KG1 (cell line): ENCODE data around the gene AUTS2.

Source experiments
- DNase-seq: peaks from one replicate; lab custom pipeline; 2025; lab: John Stamatoyannopoulos, UW

Gene AUTS2

GRCh38 chr7:69992938-69993337 is 394.7 kb downstream of the AUTS2 start:
- DNase-seq: no peak

GRCh38 chr7:69994218-69994617 is 395.9 kb downstream of the AUTS2 start:
- no peak for DNase-seq

- no peak for DNase-seq
Observed at GRCh38 chr7:69994886-69995542, 396.7 kb downstream of the AUTS2 start.

- no peak for DNase-seq
Observed at GRCh38 chr7:69996121-69996520, 397.8 kb downstream of the AUTS2 start.

- DNase-seq: no peak
Observed at GRCh38 chr7:70000737-70001348, 402.6 kb downstream of the AUTS2 start.

GRCh38 chr7:70005480-70005879 is 407.2 kb downstream of the AUTS2 start:
- no peak for DNase-seq

- no peak for DNase-seq
Observed at GRCh38 chr7:70005891-70006260, 407.6 kb downstream of the AUTS2 start.

GRCh38 chr7:70006261-70006920 is 408.1 kb downstream of the AUTS2 start:
- DNase-seq: peak; percentile 43

GRCh38 chr7:70008466-70008865 is 410.2 kb downstream of the AUTS2 start:
- no peak for DNase-seq

- DNase-seq: no peak
Observed at GRCh38 chr7:70014472-70015177, 416.4 kb downstream of the AUTS2 start.

- DNase-seq: no peak
Observed at GRCh38 chr7:70015353-70015752, 417.1 kb downstream of the AUTS2 start.

- no peak for DNase-seq
Observed at GRCh38 chr7:70016044-70016770, 417.9 kb downstream of the AUTS2 start.

GRCh38 chr7:70017357-70017756 is 419.1 kb downstream of the AUTS2 start:
- DNase-seq: no peak

GRCh38 chr7:70018700-70019099 is 420.4 kb downstream of the AUTS2 start:
- DNase-seq: no peak

GRCh38 chr7:70027867-70028266 is 429.6 kb downstream of the AUTS2 start:
- no peak for DNase-seq

GRCh38 chr7:70028620-70029019 is 430.3 kb downstream of the AUTS2 start:
- DNase-seq: no peak

- no peak for DNase-seq
Observed at GRCh38 chr7:70029993-70030392, 431.7 kb downstream of the AUTS2 start.

- no peak for DNase-seq
Observed at GRCh38 chr7:70030745-70031144, 432.5 kb downstream of the AUTS2 start.

GRCh38 chr7:70031245-70031644 is 433.0 kb downstream of the AUTS2 start:
- no peak for DNase-seq

- no peak for DNase-seq
Observed at GRCh38 chr7:70032649-70033048, 434.4 kb downstream of the AUTS2 start.

GRCh38 chr7:70033226-70033625 is 435.0 kb downstream of the AUTS2 start:
- DNase-seq: no peak

- no peak for DNase-seq
Observed at GRCh38 chr7:70034999-70035398, 436.7 kb downstream of the AUTS2 start.
